Karpas-422 (cell line): ENCODE measurements around the gene MMP17. TPM values are rescaled to one million over a fixed set of nuclear protein-coding genes. Genes with fewer than 3 reads are reported as not detected.

Experiments used
- DNase-seq: peaks from one replicate; pipeline ENCODE4 v3.0.0-alpha.2; 2015
- H2AFZ ChIP-seq: fragments of 200-600 bp; sonication (generic); 2 replicates; pipeline ENCODE4 v1.6.1; 2014; ENCODE audit warnings: antibody characterized with exemption, low read length, mixed read lengths
- H3K27ac ChIP-seq: fragments of 200-600 bp; sonication (generic); 2 replicates; pipeline ENCODE4 v1.5.1; 2014; ENCODE audit warnings: mild to moderate bottlenecking, low read length, moderate library complexity
- H3K27me3 ChIP-seq: fragments of 200-600 bp; sonication (generic); 2 replicates; pipeline ENCODE4 v1.6.1; 2014; ENCODE audit warnings: low read length, mixed read lengths
- H3K36me3 ChIP-seq: fragments of 200-600 bp; sonication (generic); 2 replicates; pipeline ENCODE4 v1.6.1; 2014; ENCODE audit warnings: low read length, mixed read lengths; ENCODE audit not compliant: insufficient read depth
- H3K4me1 ChIP-seq: fragments of 200-600 bp; sonication (generic); 2 replicates; pipeline ENCODE4 v1.6.1; 2014; ENCODE audit warnings: mild to moderate bottlenecking, low read length, mixed read lengths
- H3K4me2 ChIP-seq: fragments of 200-600 bp; sonication (generic); 2 replicates; pipeline ENCODE4 v1.6.1; 2014; ENCODE audit warnings: low read length, low read depth, mild to moderate bottlenecking; ENCODE audit not compliant: poor library complexity, severe bottlenecking
- H3K4me3 ChIP-seq: fragments of 200-600 bp; sonication (generic); 2 replicates; pipeline ENCODE4 v1.5.1; 2014; ENCODE audit warnings: mild to moderate bottlenecking, antibody characterized with exemption, low read length, mixed read lengths
- H3K79me2 ChIP-seq: fragments of 200-600 bp; sonication (generic); 2 replicates; pipeline ENCODE4 v1.6.1; 2014; ENCODE audit warnings: mild to moderate bottlenecking, low read length, mixed read lengths
- H3K9ac ChIP-seq: fragments of 200-600 bp; sonication (generic); 2 replicates; pipeline ENCODE4 v1.6.0; 2014; ENCODE audit warnings: low read length
- H3K9me2 ChIP-seq: fragments of 200-600 bp; sonication (generic), shearing (Covaris generic); replicated peaks from 2 replicates; pipeline ENCODE4 v1.6.0; 2014; ENCODE audit warnings: mild to moderate bottlenecking, low read length, moderate library complexity; ENCODE audit not compliant: insufficient read depth
- H3K9me3 ChIP-seq: fragments of 300-700, 200-600 bp; sonication (generic); 2 replicates; pipeline ENCODE4 v1.6.1; 2014; ENCODE audit warnings: low read length, mixed read lengths
- H4K20me1 ChIP-seq: fragments of 200-600 bp; sonication (generic); 2 replicates; pipeline ENCODE4 v1.6.1; 2014; ENCODE audit warnings: mild to moderate bottlenecking, antibody characterized with exemption, low read length, low read depth; ENCODE audit not compliant: insufficient read depth
- total RNA-seq: library from RNA; depleted of rRNA; stranded (reverse); fragments of >200 nt; shearing (Covaris generic); gene quantifications from 2 replicates; pipeline ENCODE4 v1.2.3, GENCODE V29; 2014; ENCODE audit warnings: low replicate concordance

Gene MMP17
- total RNA-seq, 1 experiment from 2014 or later = not detected

GRCh38 chr12:131830335-131830913, 2.2 kb downstream of the MMP17 start:
- no peaks in the 10 kb centered on the region for H3K9me3 ChIP-seq
- H3K4me1 ChIP-seq = no peaks in the 10 kb centered on the region
- no peaks in the 10 kb centered on the region for H3K27me3 ChIP-seq
- no peaks in the 10 kb centered on the region for H3K36me3 ChIP-seq
- H2AFZ ChIP-seq = no peak overlapping the region
- no peak overlapping the region for H3K27ac ChIP-seq
- DNase-seq = no peak
- H3K4me2 ChIP-seq = no peak overlapping the region
- no peaks in the 10 kb centered on the region for H4K20me1 ChIP-seq
- no peak overlapping the region for H3K4me3 ChIP-seq
- no peaks in the 10 kb centered on the region for H3K79me2 ChIP-seq
- H3K9me2 ChIP-seq = no peaks in the 10 kb centered on the region
- no peak overlapping the region for H3K9ac ChIP-seq

DNA sequence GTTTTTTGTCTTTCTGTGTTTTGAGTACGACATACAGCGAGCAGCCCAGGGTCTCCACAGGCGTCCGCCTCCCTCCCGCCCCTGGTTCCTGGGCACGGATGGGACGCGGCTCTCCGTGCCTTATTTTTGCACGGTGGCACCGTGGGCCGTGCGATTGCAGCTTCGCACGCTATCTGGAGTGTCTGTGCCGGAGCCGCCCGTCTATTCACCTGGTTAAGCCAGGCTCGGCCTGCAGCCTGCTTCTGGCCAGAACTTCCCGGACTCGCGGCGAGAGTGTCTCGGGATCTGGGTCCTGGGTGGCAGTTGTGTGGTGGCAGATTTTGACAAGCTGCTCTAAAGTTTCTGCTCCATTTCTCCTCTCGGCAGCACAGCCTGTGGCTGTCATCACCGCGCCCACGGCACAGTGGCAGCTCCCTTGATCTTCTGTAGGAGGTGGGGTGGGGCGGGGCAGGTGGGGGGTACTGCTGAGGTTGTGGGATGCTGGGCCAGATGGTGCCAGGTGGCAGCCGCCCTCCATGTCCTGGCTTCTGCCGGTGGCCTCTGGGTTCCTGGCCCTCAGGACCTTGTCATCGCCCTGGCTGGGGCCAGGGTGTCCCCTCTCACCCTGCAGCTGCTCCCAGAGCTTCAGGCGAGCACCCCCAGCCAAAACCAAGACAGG, 2.9 kb downstream of the MMP17 start:
- Histone ChIP-seq H4K20me1 (no peaks in the 10 kb centered on the region), H3K9me3 (no peaks in the 10 kb centered on the region), H3K4me1 (no peaks in the 10 kb centered on the region), H3K4me2 (no peak overlapping the region), H3K4me3 (no peak overlapping the region), H2AFZ (no peak overlapping the region), H3K27ac (no peak overlapping the region), H3K9ac (no peak overlapping the region), H3K9me2 (no peaks in the 10 kb centered on the region), H3K27me3 (no peaks in the 10 kb centered on the region), H3K79me2 (no peaks in the 10 kb centered on the region), H3K36me3 (no peaks in the 10 kb centered on the region)
- no peak for DNase-seq

DNA sequence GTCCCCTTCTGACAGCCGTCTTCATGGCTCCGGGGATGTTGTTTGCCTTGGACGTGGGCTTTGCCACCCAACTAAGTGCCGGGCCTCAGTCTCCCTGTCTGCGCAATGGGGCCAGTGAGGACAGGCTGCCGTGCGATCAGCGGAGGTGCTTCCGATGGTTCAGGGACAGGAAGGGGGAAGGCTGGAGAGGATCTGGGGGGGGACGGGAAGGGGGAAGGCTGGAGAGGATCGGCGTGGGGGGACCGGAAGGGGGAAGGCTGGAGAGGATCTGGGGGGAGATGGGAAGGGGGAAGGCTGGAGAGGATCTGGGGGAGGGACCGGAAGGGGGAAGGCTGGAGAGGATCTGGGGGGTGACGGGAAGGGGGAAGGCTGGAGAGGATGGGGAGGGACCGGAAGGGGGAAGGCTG, 3.4 kb downstream of the MMP17 start:
- H3K27ac ChIP-seq = no peak overlapping the region
- H3K4me3 ChIP-seq = no peak overlapping the region
- H3K4me1 ChIP-seq = no peaks in the 10 kb centered on the region
- no peak overlapping the region for H3K4me2 ChIP-seq
- no peak overlapping the region for H2AFZ ChIP-seq
- no peaks in the 10 kb centered on the region for H3K27me3 ChIP-seq
- H3K9me3 ChIP-seq = no peaks in the 10 kb centered on the region
- H3K9ac ChIP-seq = no peak overlapping the region
- no peaks in the 10 kb centered on the region for H3K9me2 ChIP-seq
- no peaks in the 10 kb centered on the region for H3K79me2 ChIP-seq
- H3K36me3 ChIP-seq = no peaks in the 10 kb centered on the region
- DNase-seq = no peak
- no peaks in the 10 kb centered on the region for H4K20me1 ChIP-seq

- H2AFZ ChIP-seq = no peak overlapping the region
- no peaks in the 10 kb centered on the region for H3K9me3 ChIP-seq
- no peak overlapping the region for H3K4me3 ChIP-seq
- no peaks in the 10 kb centered on the region for H3K4me1 ChIP-seq
- no peak overlapping the region for H3K27ac ChIP-seq
- no peaks in the 10 kb centered on the region for H3K9me2 ChIP-seq
- H3K9ac ChIP-seq = no peak overlapping the region
- H3K27me3 ChIP-seq = no peaks in the 10 kb centered on the region
- no peaks in the 10 kb centered on the region for H3K79me2 ChIP-seq
- no peak for DNase-seq
- no peaks in the 10 kb centered on the region for H3K36me3 ChIP-seq
- no peaks in the 10 kb centered on the region for H4K20me1 ChIP-seq
- no peak overlapping the region for H3K4me2 ChIP-seq
Observed at GRCh38 chr12:131832321-131833231, 4.4 kb downstream of the MMP17 start.

DNA sequence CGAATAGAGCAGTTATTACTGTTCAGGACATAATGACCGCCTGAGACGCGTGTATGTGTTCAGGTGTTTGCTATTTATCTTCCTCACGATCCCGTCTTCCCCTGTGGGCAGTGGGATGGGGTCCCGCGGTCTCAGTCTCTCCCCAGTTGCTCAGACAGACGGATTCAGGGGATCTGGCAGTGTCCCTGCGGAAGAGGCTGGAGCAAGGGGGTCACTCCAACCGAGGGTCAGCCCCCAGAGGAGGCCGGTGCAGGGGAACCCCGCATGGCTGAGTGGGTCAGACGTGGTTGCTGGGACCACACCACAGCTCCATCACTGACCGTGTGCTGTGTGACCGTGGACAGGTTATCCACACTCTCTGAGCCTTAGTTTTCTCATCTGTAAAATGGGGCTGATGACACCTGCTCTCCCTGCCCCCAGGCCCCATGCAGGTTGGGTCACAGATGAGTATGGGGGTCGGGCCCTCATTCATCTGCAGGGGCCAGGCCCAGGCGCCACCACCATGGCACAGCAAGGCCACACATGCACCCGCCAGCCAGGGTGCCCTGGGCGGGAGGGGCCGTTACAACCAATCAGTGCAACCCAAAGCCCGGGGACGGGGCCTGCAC, 5.2 kb downstream of the MMP17 start:
- Histone ChIP-seq H3K9me2 (no peaks in the 10 kb centered on the region), H3K36me3 (no peaks in the 10 kb centered on the region), H3K9me3 (no peaks in the 10 kb centered on the region), H4K20me1 (no peaks in the 10 kb centered on the region), H3K27me3 (no peaks in the 10 kb centered on the region), H3K79me2 (no peaks in the 10 kb centered on the region), H3K4me1 (no peaks in the 10 kb centered on the region), H3K4me2 (no peak overlapping the region), H2AFZ (no peak overlapping the region), H3K9ac (no peak overlapping the region), H3K27ac (no peak overlapping the region), H3K4me3 (no peak overlapping the region)
- no peak for DNase-seq

GRCh38 chr12:131833896-131834641, 5.9 kb downstream of the MMP17 start:
- DNase-seq = no peak

GRCh38 chr12:131834798-131835615, 6.8 kb downstream of the MMP17 start:
- no peaks in the 10 kb centered on the region for H3K27me3 ChIP-seq
- no peak overlapping the region for H3K27ac ChIP-seq
- H3K4me2 ChIP-seq = no peak overlapping the region
- H3K4me1 ChIP-seq = no peaks in the 10 kb centered on the region
- H3K9me2 ChIP-seq = no peaks in the 10 kb centered on the region
- H3K9ac ChIP-seq = no peak overlapping the region
- H2AFZ ChIP-seq = no peak overlapping the region
- H3K4me3 ChIP-seq = no peak overlapping the region
- H3K36me3 ChIP-seq = no peaks in the 10 kb centered on the region
- no peaks in the 10 kb centered on the region for H4K20me1 ChIP-seq
- no peaks in the 10 kb centered on the region for H3K79me2 ChIP-seq
- no peaks in the 10 kb centered on the region for H3K9me3 ChIP-seq
- DNase-seq = no peak

More at GRCh38 chr12:131833896-131834641, 5.9 kb downstream of the MMP17 start:
- H3K36me3 ChIP-seq = no peaks in the 10 kb centered on the region
- no peak overlapping the region for H3K4me3 ChIP-seq
- no peaks in the 10 kb centered on the region for H3K9me3 ChIP-seq
- no peaks in the 10 kb centered on the region for H3K27me3 ChIP-seq
- H3K9me2 ChIP-seq = no peaks in the 10 kb centered on the region
- no peak overlapping the region for H2AFZ ChIP-seq
- H4K20me1 ChIP-seq = no peaks in the 10 kb centered on the region
- no peaks in the 10 kb centered on the region for H3K4me1 ChIP-seq
- H3K79me2 ChIP-seq = no peaks in the 10 kb centered on the region
- H3K4me2 ChIP-seq = no peak overlapping the region
- no peak overlapping the region for H3K27ac ChIP-seq
- no peak overlapping the region for H3K9ac ChIP-seq
